Esophagus squamous epithelium (tissue), 5 donors: Measurements from ENCODE around the gene NHEJ1. TPM values are rescaled to one million over a fixed set of nuclear protein-coding genes. Genes with fewer than 3 reads are reported as not detected.

ENCODE experiments used
- DNase-seq: peaks from one replicate; lab custom pipeline; 2025; lab: John Stamatoyannopoulos, UW
- H3K27ac ChIP-seq, 4 donors: fragments of 200-600 bp; sonication (generic); one replicate each; pipeline ENCODE4 v1.5.1; 2016 to 2019; ENCODE audit warnings: mild to moderate bottlenecking in 1 of 4
- H3K27me3 ChIP-seq, 4 donors: fragments of 200-600 bp; sonication (generic); 1 replicate in 3 of 4; 2 replicates in 1 of 4; pipeline versions ENCODE4 v1.5.1 to v1.6.0; 2017 to 2021; ENCODE audit warnings: antibody characterized with exemption in 1 of 4
- H3K36me3 ChIP-seq, 3 donors: fragments of 200-600 bp; sonication (generic); one replicate each; pipeline ENCODE4 v1.5.1; 2016 to 2019
- H3K4me1 ChIP-seq, 3 donors: fragments of 200-600 bp; sonication (generic); one replicate each; pipeline ENCODE4 v1.5.1; 2017 to 2019
- H3K4me3 ChIP-seq, 4 donors: fragments of 200-600 bp; sonication (generic); 1 replicate in 3 of 4; 2 replicates in 1 of 4; pipeline ENCODE4 v1.5.1; 2016 to 2019; ENCODE audit warnings: mild to moderate bottlenecking in 2 of 4, moderate library complexity in 1 of 4
- H3K9me3 ChIP-seq, 3 donors: fragments of 200-600 bp; sonication (generic); one replicate each; pipeline ENCODE4 v1.5.1; 2016 to 2019
- POLR2A ChIP-seq, 4 donors: fragments of 450-650 bp; IDR thresholded peaks; one replicate each; pipeline ENCODE4 v1.6.1; 2017; ENCODE audit warnings: antibody characterized with exemption in 4 of 4, mild to moderate bottlenecking in 4 of 4, moderate library complexity in 3 of 4
- WGBS, 2 donors: methylation state at CpG; one replicate each; pipeline ENCODE4 v1.1.5; 2018; 5-methylcytosine and 5-hydroxymethylcytosine counted together
- intact Hi-C: fragments of 100-400 bp; cut with DNase I; formaldehyde crosslinking; loops from one replicate; pipeline ENCODE4 v1.15.0; 2022
- total RNA-seq, 4 donors: library from RNA; depleted of rRNA; stranded (reverse); fragments of >200 nt; gene quantifications; one replicate each; pipeline ENCODE4 v1.1.0, GENCODE V29; 2016
- TF ChIP-seq, protein P1 (sequence below), 6 experiments: fragments of 450-650 bp in 4 of 6; fragments of 200-600 bp in 2 of 6; sonication (generic) in 2 of 6; IDR thresholded peaks; one replicate each; pipeline ENCODE4 v1.5.1; 2016 to 2019; ENCODE audit warnings: antibody characterized with exemption in 6 of 6, mild to moderate bottlenecking in 4 of 6, moderate library complexity in 4 of 6
- donor health status: DM: yes; HTN: yes; CAD: no.

Gene NHEJ1
- total RNA-seq, 4 donors from 2014 or later, result 6.3 to 14.3 (median 9.7) TPM

DNA sequence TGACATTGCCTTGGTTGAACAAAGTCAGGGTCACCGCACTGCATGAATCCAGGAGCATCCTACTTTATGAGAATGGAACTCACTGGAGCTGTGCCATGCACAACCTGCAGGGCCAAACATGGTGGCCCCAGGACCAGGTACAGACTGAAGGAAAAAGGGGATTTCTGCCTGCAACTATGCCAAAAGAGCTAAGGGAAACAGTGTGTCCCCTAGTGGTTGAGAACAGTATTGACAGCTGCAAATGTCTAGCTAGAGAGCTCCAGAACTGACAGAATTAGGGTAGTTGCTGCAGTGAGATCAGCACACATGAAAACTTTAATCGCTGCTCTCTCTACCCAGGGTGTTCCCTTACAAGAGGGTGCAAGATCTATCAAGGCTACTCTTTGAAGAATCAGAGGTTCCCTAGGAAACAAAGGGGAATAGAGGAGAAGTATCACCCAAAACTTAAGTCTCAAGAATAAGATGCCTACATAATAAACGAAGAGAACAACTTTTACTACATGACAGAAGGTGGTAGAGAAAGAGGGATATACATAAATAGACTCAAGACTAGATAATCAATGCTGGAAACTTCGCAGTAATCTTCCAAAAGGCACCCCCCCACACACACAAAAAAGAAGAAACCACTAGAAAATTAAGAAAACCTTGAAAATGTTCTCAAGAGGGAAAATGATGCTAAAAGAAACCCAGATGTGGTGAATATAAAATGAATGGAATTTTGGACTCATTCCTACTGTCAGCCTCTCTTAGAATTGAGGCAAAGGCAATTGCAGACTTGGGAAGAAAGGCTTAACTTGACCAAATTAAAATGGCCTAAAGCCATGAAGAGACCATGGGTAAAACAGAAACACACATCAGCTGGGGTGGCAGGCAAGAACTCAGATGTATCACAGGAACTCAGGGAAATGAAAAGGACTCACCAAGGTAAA lies 56.2 kb downstream of the NHEJ1 start:
- Histone ChIP-seq H3K27ac (no peak overlapping the region), H3K36me3 (peaks cover 0 to 4% (median 0%) of the 10 kb centered on the region in 3 donors), H3K9me3 (no peaks in the 10 kb centered on the region), H3K4me3 (no peak overlapping the region), H3K27me3 (no peaks in the 10 kb centered on the region), H3K4me1 (peaks cover 0 to 7% (median 4%) of the 10 kb centered on the region in 3 donors)
- DNase-seq, result no peak
- WGBS, 2 donors, result 61 to 72% methylated on average over 4 of the region's 4 CpGs
- TF ChIP-seq POLR2A (IDR thresholded peaks at IDR 0.05), result no peak
- TF ChIP-seq, protein P1, sequence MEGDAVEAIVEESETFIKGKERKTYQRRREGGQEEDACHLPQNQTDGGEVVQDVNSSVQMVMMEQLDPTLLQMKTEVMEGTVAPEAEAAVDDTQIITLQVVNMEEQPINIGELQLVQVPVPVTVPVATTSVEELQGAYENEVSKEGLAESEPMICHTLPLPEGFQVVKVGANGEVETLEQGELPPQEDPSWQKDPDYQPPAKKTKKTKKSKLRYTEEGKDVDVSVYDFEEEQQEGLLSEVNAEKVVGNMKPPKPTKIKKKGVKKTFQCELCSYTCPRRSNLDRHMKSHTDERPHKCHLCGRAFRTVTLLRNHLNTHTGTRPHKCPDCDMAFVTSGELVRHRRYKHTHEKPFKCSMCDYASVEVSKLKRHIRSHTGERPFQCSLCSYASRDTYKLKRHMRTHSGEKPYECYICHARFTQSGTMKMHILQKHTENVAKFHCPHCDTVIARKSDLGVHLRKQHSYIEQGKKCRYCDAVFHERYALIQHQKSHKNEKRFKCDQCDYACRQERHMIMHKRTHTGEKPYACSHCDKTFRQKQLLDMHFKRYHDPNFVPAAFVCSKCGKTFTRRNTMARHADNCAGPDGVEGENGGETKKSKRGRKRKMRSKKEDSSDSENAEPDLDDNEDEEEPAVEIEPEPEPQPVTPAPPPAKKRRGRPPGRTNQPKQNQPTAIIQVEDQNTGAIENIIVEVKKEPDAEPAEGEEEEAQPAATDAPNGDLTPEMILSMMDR (IDR thresholded peaks at IDR 0.05), result peak; percentile 48 to 76 (median 64)
- intact Hi-C loops, result no loop called here

DNA sequence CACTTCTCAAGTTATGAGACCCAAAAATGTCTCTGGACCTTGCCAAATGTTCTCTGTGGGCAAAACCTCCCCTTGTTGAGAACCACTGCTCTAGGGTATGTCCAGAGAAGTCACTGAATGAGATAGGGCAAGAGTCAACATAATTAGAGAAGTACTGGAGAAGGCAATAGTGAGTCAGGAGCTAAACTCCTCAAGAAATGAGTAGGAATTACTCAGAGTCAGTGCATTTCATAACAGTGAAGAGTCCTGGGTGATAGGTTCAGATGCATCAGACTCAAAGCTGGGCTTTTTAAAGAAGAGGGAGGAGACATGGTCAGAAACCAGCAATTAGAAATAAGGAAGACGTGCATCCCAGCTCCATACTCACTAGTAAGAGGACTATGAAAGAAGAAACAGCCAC lies 61.3 kb downstream of the NHEJ1 start:
- H3K4me1 ChIP-seq, result no peaks in the 10 kb centered on the region
- DNase-seq, result no peak
- TF ChIP-seq, protein P1 (IDR thresholded peaks at IDR 0.05), result no peak
- TF ChIP-seq POLR2A (IDR thresholded peaks at IDR 0.05), result no peak
- no peak overlapping the region for H3K27ac ChIP-seq
- peaks cover 0 to 4% (median 0%) of the 10 kb centered on the region in 3 donors for H3K36me3 ChIP-seq
- intact Hi-C loops, result no loop called here
- no peaks in the 10 kb centered on the region for H3K9me3 ChIP-seq
- H3K4me3 ChIP-seq, result no peak overlapping the region
- no peaks in the 10 kb centered on the region for H3K27me3 ChIP-seq
- 78 to 92% methylated on average over 1 of the region's 1 CpG for WGBS, 2 donors

DNA sequence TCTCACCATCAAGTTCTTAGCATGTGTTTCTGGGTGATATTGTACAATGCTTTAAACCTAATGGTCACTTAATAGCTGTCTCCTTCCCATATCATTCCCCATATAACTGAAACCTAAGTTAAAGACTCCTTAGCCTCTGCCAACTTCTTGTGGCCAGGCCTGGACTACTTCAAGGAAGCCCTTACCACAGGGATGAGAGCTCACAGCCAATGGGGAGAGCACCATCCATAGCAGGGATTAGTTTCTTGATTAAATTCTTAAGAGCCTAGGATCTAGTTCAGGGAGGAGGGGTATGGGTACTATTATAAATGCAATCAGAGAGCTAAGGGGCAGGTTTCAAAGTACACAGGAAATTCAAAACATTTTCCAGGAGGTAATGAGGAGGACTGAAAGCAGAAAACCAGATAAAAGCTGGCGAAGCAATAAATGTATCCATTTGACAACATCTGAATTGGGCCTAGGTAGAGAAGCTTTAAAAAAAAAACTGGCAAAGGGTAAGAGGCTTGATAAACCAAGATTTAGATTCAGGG lies 65.1 kb downstream of the NHEJ1 start:
- Histone ChIP-seq H3K36me3 (peaks cover 0 to 4% (median 0%) of the 10 kb centered on the region in 3 donors), H3K27me3 (no peaks in the 10 kb centered on the region), H3K27ac (no peak overlapping the region), H3K4me3 (no peak overlapping the region), H3K4me1 (no peaks in the 10 kb centered on the region), H3K9me3 (no peaks in the 10 kb centered on the region)
- TF ChIP-seq, protein P1 (IDR thresholded peaks at IDR 0.05), result no peak
- TF ChIP-seq POLR2A (IDR thresholded peaks at IDR 0.05), result no peak
- intact Hi-C loops, result no loop called here
- DNase-seq, result no peak
- WGBS, 2 donors, result 88 to 100% methylated on average over 1 of the region's 1 CpG

DNA sequence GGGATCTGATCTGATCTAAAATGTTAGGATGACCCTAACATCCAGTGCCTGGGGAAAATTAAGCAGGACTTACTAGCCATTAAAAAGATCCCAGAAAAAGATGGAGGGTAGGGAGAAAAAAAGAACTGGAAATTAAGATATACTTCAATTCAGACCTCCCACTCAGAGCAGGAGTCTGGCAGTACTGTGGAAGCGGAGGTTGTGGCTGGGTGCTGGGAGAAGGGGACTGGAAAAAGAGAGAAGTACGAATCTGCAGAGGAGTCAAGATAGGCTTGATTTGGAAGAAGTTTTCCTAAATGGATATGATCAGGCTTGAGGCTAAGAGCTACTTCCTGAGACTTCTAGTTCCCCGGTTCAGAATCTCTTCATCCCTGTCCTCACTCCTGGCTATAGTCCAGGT lies 66.4 kb downstream of the NHEJ1 start:
- H3K4me3 ChIP-seq, result no peak overlapping the region
- no peaks in the 10 kb centered on the region for H3K4me1 ChIP-seq
- no peaks in the 10 kb centered on the region for H3K36me3 ChIP-seq
- WGBS, 2 donors, result 74 to 86% methylated on average over 3 of the region's 3 CpGs
- H3K27me3 ChIP-seq, result no peaks in the 10 kb centered on the region
- H3K27ac ChIP-seq, result no peak overlapping the region
- intact Hi-C loops, result no loop called here
- TF ChIP-seq, protein P1 (IDR thresholded peaks at IDR 0.05), result no peak
- TF ChIP-seq POLR2A (IDR thresholded peaks at IDR 0.05), result no peak
- H3K9me3 ChIP-seq, result no peaks in the 10 kb centered on the region
- DNase-seq, result no peak
